ENCODE results near the gene UFM1.

DNA sequence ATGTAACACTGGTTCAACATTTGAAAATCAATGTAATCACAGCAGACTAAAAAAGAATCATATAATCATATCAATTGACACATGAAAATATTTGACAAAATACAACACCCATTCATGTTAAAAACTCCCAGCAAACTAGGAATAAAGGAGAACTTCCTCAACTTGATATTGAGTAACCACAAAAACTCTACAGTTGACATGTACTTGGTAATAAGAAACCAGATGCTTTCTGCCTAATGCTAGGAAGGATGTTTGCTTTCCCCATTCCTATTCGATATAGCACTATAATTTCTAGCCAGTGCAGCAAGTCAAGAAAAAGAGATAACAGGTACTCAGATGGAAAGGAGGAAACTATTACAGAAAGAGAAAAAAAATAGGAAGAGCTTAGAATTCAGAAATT, 26.9 kb downstream of the UFM1 start:
- TF ChIP-seq, protein P1, sequence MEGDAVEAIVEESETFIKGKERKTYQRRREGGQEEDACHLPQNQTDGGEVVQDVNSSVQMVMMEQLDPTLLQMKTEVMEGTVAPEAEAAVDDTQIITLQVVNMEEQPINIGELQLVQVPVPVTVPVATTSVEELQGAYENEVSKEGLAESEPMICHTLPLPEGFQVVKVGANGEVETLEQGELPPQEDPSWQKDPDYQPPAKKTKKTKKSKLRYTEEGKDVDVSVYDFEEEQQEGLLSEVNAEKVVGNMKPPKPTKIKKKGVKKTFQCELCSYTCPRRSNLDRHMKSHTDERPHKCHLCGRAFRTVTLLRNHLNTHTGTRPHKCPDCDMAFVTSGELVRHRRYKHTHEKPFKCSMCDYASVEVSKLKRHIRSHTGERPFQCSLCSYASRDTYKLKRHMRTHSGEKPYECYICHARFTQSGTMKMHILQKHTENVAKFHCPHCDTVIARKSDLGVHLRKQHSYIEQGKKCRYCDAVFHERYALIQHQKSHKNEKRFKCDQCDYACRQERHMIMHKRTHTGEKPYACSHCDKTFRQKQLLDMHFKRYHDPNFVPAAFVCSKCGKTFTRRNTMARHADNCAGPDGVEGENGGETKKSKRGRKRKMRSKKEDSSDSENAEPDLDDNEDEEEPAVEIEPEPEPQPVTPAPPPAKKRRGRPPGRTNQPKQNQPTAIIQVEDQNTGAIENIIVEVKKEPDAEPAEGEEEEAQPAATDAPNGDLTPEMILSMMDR (IDR thresholded peaks at IDR 0.05), result no peak
- TF ChIP-seq POLR2A (IDR thresholded peaks at IDR 0.05), result no peak

Data from lower leg skin (tissue), 3 donors.